Activated naive CD8-positive, alpha-beta T cell treated with anti-CD3 and anti-CD28 coated beads, Interleukin-2, amount 10 ng/mL, durations not matched to agents 7 days and 5 days (primary cell): ENCODE measurements around the gene ABHD4. TPM values are rescaled to one million over a fixed set of nuclear protein-coding genes. Genes with fewer than 3 reads are reported as not detected.

Source experiments
- ATAC-seq: fragments of 150-1000 bp; cut with Tn5 transposase; one replicate; pipeline ENCODE4 v1.10.0; 2021; ENCODE audit warnings: low read depth, moderate library complexity
- POLR2A ChIA-PET: fragments of 350-600 bp; sonication (Branson Sonifier 250); formaldehyde crosslinking; loops from one replicate; lab custom pipeline; 2021; ENCODE audit warnings: antibody characterized with exemption; lab: Charles Lee
- DNase-seq: peaks from one replicate; pipeline ENCODE4 v3.0.0; 2021
- H3K27ac Mint-ChIP-seq: one replicate; pipeline ENCODE4 v1.8.0; 2022; ENCODE audit warnings: mild to moderate bottlenecking, mixed read lengths
- H3K27me3 Mint-ChIP-seq: one replicate; pipeline ENCODE4 v1.8.0; 2022; ENCODE audit warnings: mild to moderate bottlenecking, moderate library complexity, mixed read lengths
- H3K36me3 Mint-ChIP-seq: one replicate; pipeline ENCODE4 v1.8.0; 2021; ENCODE audit warnings: mild to moderate bottlenecking, mixed read lengths
- H3K4me1 Mint-ChIP-seq: one replicate; pipeline ENCODE4 v1.8.0; 2021; ENCODE audit warnings: mixed read lengths
- H3K4me3 Mint-ChIP-seq: one replicate; pipeline ENCODE4 v1.8.0; 2022; ENCODE audit warnings: mild to moderate bottlenecking, moderate library complexity, mixed read lengths
- H3K9me3 Mint-ChIP-seq: one replicate; pipeline ENCODE4 v1.8.0; 2021; ENCODE audit warnings: mixed read lengths
- total RNA-seq, 2 experiments: library from RNA; stranded (reverse); gene quantifications; one replicate each; pipeline ENCODE4 v1.2.3, GENCODE V29; 2021

The ABHD4 gene
- total RNA-seq, 2 experiments from 2014 or later: 13.0 to 17.9 TPM

DNA sequence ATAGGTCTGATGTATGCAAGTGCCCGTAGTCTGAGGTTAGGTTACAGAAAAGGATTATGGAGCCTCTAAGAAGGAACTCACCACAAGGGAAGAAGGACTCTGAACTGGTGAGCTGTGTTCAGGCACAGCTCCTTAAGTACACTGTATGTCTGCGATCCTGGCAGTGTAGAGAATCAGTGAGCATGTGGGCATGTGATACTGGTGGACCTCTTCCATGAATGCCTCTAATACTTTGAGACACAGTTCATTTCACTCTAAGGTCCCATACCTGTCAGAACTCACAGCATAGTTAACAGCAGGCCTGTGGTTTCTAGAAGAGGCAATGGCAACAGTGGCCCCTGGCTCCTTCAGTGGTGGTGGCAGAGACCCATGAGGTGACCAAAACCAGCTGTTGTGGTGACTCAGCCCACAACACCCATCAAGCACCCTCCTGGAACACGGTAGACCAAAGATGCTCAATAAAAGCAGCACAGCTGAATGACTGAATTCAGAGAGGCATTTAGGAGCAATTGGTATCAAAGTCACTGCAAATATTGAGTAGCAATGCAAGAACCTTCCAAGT lies 52.9 kb downstream of the ABHD4 start:
- no peak for ATAC-seq
- DNase-seq: no peak
- Mint-ChIP-seq H3K27ac (no peak overlapping the region), H3K4me1 (peaks cover 8% of the 10 kb centered on the region), H3K4me3 (no peak overlapping the region), H3K36me3 (no peaks in the 10 kb centered on the region), H3K27me3 (peaks cover 8% of the 10 kb centered on the region), H3K9me3 (no peaks in the 10 kb centered on the region)
- POLR2A ChIA-PET: no interaction called here

DNA sequence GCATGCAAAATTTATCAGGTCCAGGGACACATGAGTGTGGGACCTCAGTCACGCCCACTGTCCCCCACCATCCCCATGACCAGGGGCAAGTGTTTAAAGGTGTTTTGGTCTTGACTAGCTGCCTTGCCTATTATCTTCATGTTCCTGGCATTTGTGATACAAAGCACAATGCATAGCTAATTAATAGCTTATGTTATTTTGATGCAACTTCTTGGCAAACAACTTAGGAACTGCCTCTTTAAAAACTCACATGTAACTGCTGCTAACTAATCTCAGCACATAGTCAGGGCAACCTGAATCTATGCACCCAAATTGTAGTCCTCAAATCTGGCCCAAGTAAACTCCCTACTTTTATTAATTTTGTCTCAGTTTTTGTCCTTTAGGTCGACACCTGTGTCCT lies 53.5 kb downstream of the ABHD4 start:
- H3K36me3 Mint-ChIP-seq: no peaks in the 10 kb centered on the region
- peaks cover 8% of the 10 kb centered on the region for H3K27me3 Mint-ChIP-seq
- POLR2A ChIA-PET: no interaction called here

DNA sequence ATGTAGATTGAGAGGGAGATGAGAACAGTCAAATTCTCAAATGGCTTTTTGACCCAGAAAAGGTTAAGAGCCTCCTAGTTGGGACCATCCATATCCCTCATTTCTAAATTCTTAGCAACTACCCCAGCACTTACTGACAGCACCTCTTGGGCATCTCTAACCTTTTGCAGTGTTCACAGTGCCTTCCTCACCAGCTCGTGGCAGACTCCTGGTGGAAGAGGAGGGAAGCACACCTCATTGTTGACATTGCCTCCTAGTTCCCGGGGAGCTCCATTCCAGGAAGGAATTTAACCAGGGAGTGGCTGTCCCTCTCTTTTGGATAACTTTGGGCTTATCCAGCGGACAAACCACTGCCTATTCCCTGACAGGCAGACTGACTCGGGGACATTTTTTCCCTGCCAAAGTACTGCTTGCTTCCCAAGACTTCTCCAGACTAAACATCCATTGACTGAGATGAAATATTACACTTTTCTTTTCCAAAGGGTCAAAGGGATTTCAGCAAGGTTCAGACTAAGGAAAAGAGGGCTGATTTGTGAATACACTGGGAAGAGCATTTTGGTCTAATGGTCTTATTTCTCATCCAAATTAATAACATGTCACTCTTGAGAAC lies 55.0 kb downstream of the ABHD4 start:
- Mint-ChIP-seq H3K27me3 (peaks cover 8% of the 10 kb centered on the region), H3K36me3 (no peaks in the 10 kb centered on the region), H3K4me1 (peaks cover 12% of the 10 kb centered on the region), H3K9me3 (no peaks in the 10 kb centered on the region), H3K4me3 (no peak overlapping the region), H3K27ac (no peak overlapping the region)
- peak; percentile 36 for DNase-seq
- POLR2A ChIA-PET: interaction anchor here (2.1 kb wide), 1 partner anchor 83 kb away, joined by 12 read pairs; no protein-coding TSS in a partner anchor
- peak; percentile 85 for ATAC-seq

More for the DNA sequence above, 53.5 kb downstream of the ABHD4 start:
- Mint-ChIP-seq H3K4me3 (no peak overlapping the region), H3K27ac (no peak overlapping the region), H3K4me1 (peaks cover 11% of the 10 kb centered on the region), H3K9me3 (no peaks in the 10 kb centered on the region)
- DNase-seq (no peak), ATAC-seq (no peak)

DNA sequence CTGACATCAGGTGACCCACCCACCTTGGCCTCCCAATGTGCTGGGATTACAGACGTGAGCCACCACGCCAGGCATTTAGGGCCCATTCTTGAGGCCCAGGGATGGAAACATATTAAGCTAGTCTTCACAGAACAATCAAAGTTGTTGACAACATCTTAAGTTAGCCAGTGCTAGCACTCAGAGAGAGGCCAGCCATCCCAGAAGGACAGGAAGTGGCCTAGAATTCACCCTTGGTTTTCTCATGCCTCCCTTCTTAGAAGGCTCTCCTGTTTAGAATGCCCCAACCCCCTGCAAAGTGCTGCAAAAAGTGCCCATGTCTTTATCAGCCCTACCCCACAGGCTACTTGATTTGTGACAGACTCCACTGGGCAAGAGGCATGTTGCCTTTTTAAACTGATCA lies 58.1 kb downstream of the ABHD4 start:
- no peaks in the 10 kb centered on the region for H3K36me3 Mint-ChIP-seq
- peaks cover 5% of the 10 kb centered on the region for H3K27me3 Mint-ChIP-seq
- no peak overlapping the region for H3K27ac Mint-ChIP-seq
- no peaks in the 10 kb centered on the region for H3K9me3 Mint-ChIP-seq
- POLR2A ChIA-PET: interaction anchor here (0.6 to 1.2 kb wide), 2 partner anchors 12 to 57 kb away, joined by 3 to 9 read pairs; no protein-coding TSS in a partner anchor
- H3K4me3 Mint-ChIP-seq: no peak overlapping the region
- peaks cover 4% of the 10 kb centered on the region for H3K4me1 Mint-ChIP-seq
- ATAC-seq (no peak), DNase-seq (no peak)

DNA sequence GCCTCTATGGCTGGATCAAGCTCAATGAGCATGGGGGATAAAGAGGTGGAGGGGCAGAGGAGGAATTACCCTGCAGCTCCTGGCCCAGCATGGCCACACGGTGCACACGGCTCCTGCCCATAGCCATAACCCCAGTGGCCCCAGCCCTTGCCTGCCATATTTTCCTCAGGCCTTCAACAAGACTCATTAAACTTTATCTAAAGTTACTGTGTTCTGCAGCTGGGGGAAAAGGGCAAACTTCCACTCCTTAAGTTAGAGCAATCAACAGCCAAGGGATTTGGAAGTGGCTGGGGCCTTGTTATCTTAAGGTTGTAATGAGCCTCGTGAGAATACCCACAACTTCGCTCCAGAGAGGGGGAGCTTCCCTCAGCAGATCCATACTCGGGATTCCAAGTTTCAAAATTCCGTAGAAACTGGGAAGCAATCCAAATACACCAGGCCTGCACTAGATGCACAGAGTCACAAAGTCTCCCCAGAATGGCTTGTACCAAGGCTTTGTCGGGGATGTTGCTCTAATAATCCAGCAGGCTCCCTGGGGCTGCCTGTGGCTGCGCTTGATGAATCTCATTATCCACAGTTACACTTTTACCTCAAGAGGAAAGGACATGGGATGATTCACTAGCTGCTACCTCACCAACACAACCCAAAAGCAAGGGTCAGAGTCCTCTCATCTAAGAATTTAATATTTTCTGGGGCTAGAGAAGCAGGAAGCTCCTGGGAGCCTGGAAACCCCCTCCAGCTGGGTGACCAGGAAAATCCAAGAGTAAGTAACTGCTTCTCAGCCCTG lies 59.0 kb downstream of the ABHD4 start:
- Mint-ChIP-seq H3K9me3 (no peaks in the 10 kb centered on the region), H3K4me1 (peaks cover 4% of the 10 kb centered on the region), H3K27me3 (peaks cover 5% of the 10 kb centered on the region), H3K4me3 (no peak overlapping the region), H3K27ac (no peak overlapping the region), H3K36me3 (no peaks in the 10 kb centered on the region)
- no peak for ATAC-seq
- POLR2A ChIA-PET: interaction anchor here (0.6 kb wide), 1 partner anchor 11 kb away, joined by 3 read pairs; no protein-coding TSS in a partner anchor
- DNase-seq: no peak

DNA sequence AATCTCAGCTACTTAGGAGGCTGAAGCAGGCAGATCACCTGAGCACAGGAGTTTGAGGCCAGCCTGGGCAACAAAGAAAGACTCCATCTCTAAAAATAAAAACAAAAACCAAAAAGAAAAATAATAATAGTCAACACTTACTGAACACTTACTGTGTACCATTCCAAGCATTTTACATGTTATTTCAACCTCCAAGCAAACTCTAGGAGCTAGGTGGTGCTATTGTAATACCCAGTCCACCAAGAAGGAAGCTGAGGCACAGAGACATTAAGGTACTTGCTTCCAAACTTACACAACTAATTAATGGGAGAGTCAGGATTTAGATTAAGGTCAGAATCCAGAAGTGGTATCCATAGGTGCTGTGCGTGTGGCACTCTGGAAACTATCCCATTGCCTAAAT lies 59.8 kb downstream of the ABHD4 start:
- no peak for DNase-seq
- POLR2A ChIA-PET: no interaction called here
- Mint-ChIP-seq H3K27me3 (peaks cover 7% of the 10 kb centered on the region), H3K36me3 (no peaks in the 10 kb centered on the region), H3K4me3 (no peak overlapping the region), H3K9me3 (no peaks in the 10 kb centered on the region), H3K4me1 (peaks cover 4% of the 10 kb centered on the region), H3K27ac (no peak overlapping the region)
- ATAC-seq: no peak

DNA sequence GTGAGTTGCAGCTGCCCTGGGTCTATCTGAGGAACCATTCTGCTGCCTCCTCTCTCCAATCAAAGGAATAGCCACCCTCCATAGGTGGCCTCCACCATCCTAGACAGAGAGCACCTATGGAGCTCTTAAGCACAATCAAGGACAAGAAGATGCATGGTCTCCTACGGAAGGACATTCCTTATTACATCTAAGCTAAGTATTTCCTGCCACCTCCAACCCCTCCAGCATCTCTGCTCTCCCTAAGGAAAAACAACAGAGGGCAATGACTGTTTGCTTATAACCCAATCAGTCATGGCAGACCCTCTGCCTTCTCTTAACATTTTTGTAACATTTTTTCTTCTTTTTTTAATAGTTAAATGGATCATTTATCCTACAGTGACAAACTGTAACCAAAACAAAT lies 60.8 kb downstream of the ABHD4 start:
- no peak for ATAC-seq
- H3K27ac Mint-ChIP-seq: no peak overlapping the region
- H3K36me3 Mint-ChIP-seq: no peaks in the 10 kb centered on the region
- POLR2A ChIA-PET: no interaction called here
- no peak overlapping the region for H3K4me3 Mint-ChIP-seq
- H3K4me1 Mint-ChIP-seq: peaks cover 4% of the 10 kb centered on the region
- no peak for DNase-seq
- peaks cover 7% of the 10 kb centered on the region for H3K27me3 Mint-ChIP-seq
- H3K9me3 Mint-ChIP-seq: no peaks in the 10 kb centered on the region

DNA sequence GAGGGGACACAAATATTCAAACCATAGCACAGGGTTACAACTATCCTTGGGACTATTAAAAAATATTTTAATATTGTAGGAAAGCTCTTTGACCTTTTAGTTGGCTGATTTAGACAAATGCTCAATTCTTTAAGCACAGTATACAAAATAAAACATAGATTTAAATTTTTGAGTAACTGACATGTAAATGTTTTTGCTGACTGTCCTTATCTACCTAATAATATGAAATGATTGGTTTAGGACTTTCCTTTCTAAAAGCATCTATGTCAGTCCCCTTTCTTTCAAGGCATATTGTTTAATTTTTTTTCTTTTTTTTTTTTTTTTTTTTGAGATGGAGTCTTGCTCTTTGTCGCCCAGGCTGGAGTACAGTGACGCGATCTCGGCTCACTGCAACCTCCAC lies 62.6 kb downstream of the ABHD4 start:
- no peak for ATAC-seq
- Mint-ChIP-seq H3K4me1 (peaks cover 9% of the 10 kb centered on the region), H3K36me3 (no peaks in the 10 kb centered on the region), H3K4me3 (no peak overlapping the region), H3K27ac (no peak overlapping the region), H3K27me3 (peaks cover 5% of the 10 kb centered on the region), H3K9me3 (no peaks in the 10 kb centered on the region)
- DNase-seq: no peak
- POLR2A ChIA-PET: no interaction called here

Other genes starting within 250 kb of the ABHD4 start
- gene DAD1, start 9.1 kb upstream of the ABHD4 start, total RNA-seq: 100 to 1,000 TPM; 124 to 148 TPM
- gene OR6J1, start 46.1 kb downstream of the ABHD4 start, total RNA-seq: not detected
- gene OXA1L, start 168.4 kb downstream of the ABHD4 start, total RNA-seq: 100 to 1,000 TPM; 127 to 130 TPM
- gene SLC7A7, start 217.1 kb downstream of the ABHD4 start, total RNA-seq: 1 to 10 TPM in 1 of 2 experiments, under 1 TPM in 1; 0.89 to 2.5 TPM
- gene MRPL52, start 231.6 kb downstream of the ABHD4 start, total RNA-seq: 10 to 100 TPM; 76.6 to 86.5 TPM
- 1 to 10 TPM; 3.1 to 4.9 TPM for gene MMP14, start 238.3 kb downstream of the ABHD4 start, total RNA-seq